ENCODE measurements around the gene TOP1. TPM values are rescaled to one million over a fixed set of nuclear protein-coding genes. Genes with fewer than 3 reads are reported as not detected.

Gene TOP1
- total and polyA plus RNA-seq, 5 experiments from 2014 or later, result 9.1 to 48.3 (median 14.1) TPM

GRCh38 chr20:41041693-41042092 lies 13.1 kb downstream of the TOP1 start:
- Mint-ChIP-seq H3K27ac (peak overlapping the region in 3 of 10 donors; percentile 20 to 60 (median 52)), H3K27me3 (no peaks in the 10 kb centered on the region), H3K36me3 (peaks cover 0 to 3% (median 2%) of the 10 kb centered on the region in 3 donors), H3K9me3 (no peaks in the 10 kb centered on the region), H3K4me1 (peaks cover 36 to 89% (median 85%) of the 10 kb centered on the region in 4 donors), H3K4me3 (peak overlapping the region in 1 of 10 donors; percentile 18)
- DNase-seq (no peak), ATAC-seq (no peak)
- POLR2A ChIA-PET, result interaction anchor here (0.7 kb wide), 1 partner anchor 16 kb away, joined by 10 read pairs; no protein-coding TSS in a partner anchor

GRCh38 chr20:41044409-41045062 lies 15.9 kb downstream of the TOP1 start:
- Mint-ChIP-seq H3K4me3 (peak overlapping the region in 3 of 10 donors; percentile 8 to 24 (median 9)), H3K27ac (peak overlapping the region in 7 of 10 donors; percentile 16 to 89 (median 46))
- no peak for DNase-seq

DNA sequence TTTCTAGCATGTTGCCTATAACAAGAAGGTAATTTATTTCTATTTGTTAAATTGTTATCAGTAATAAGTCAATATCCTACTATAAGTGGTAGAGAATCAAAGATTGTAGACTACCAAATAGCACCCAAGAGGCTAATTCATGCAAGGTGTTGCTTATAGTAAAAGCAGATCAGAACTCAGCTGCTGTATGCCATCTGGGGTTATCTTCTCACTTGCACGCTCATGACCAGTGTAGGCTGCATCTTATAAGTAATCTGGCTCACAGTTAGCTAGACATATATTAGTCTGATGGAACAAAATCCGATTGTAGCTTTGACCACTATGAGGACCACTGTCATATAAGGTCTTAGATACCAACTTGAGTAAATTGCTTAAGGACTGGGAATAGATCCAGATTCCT lies 17.0 kb downstream of the TOP1 start:
- H3K9me3 Mint-ChIP-seq, result no peaks in the 10 kb centered on the region
- POLR2A ChIA-PET, result interaction anchor here (4.9 kb wide), 1 partner anchor 15 kb away, joined by 22 read pairs; no protein-coding TSS in a partner anchor
- DNase-seq (no peak), ATAC-seq (no peak)
- peak overlapping the region in 3 of 10 donors; percentile 49 to 79 (median 76) for H3K27ac Mint-ChIP-seq
- H3K4me3 Mint-ChIP-seq, result peak overlapping the region in 1 of 10 donors; percentile 70
- peaks cover 37 to 97% (median 92%) of the 10 kb centered on the region in 4 donors for H3K4me1 Mint-ChIP-seq
- H3K27me3 Mint-ChIP-seq, result no peaks in the 10 kb centered on the region
- no peaks in the 10 kb centered on the region for H3K36me3 Mint-ChIP-seq

More at GRCh38 chr20:41044409-41045062, 15.9 kb downstream of the TOP1 start:
- Mint-ChIP-seq H3K4me1 (peaks cover 35 to 97% (median 91%) of the 10 kb centered on the region in 4 donors), H3K9me3 (no peaks in the 10 kb centered on the region), H3K36me3 (no peaks in the 10 kb centered on the region), H3K27me3 (no peaks in the 10 kb centered on the region)
- no peak for ATAC-seq
- POLR2A ChIA-PET, result interaction anchor here (4.9 kb wide), 1 partner anchor 14 kb away, joined by 22 read pairs; no protein-coding TSS in a partner anchor

DNA sequence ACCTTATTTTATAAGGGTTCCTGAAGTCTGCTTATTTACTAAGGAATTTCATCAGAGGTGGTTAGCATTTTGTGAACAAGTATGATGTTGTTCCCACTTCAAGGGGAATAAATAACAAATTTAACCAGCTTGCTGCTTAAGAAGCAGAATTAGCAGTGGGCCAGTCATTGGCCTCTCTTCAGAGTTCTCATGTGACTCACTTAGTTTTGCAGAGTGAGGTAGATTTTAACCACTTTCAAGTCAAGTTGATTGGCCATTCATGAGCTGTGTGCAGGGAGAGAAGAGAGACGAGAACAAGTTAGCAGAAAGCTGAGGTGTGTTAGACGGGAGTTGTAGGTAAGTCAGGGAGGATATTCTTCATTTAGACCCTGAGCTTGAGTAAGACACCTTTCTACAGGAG lies 18.1 kb downstream of the TOP1 start:
- no peaks in the 10 kb centered on the region for H3K9me3 Mint-ChIP-seq
- peaks cover 42 to 99% (median 93%) of the 10 kb centered on the region in 4 donors for H3K4me1 Mint-ChIP-seq
- ATAC-seq (peak in 1 of 2 donors; percentile 29), DNase-seq (no peak)
- H3K4me3 Mint-ChIP-seq, result peak overlapping the region in 9 of 10 donors; percentile 19 to 71 (median 59)
- POLR2A ChIA-PET, result interaction anchor here (0.6 to 4.9 kb wide), 2 partner anchors 11 to 16 kb away, joined by 3 to 22 read pairs; no protein-coding TSS in a partner anchor
- H3K36me3 Mint-ChIP-seq, result no peaks in the 10 kb centered on the region
- no peaks in the 10 kb centered on the region for H3K27me3 Mint-ChIP-seq
- peak overlapping the region in 9 of 10 donors; percentile 1 to 79 (median 53) for H3K27ac Mint-ChIP-seq

- DNase-seq (no peak), ATAC-seq (peak in 1 of 2 donors; percentile 3)
- H3K27ac Mint-ChIP-seq, result peak overlapping the region in 9 of 10 donors; percentile 76 to 90 (median 84)
- peaks cover 45 to 99% (median 93%) of the 10 kb centered on the region in 4 donors for H3K4me1 Mint-ChIP-seq
- POLR2A ChIA-PET, result interaction anchor here (0.7 to 4.9 kb wide), 6 partner anchors 7 to 19 kb away, joined by 3 to 22 read pairs (median 3); partner anchors contain the start of gene TOP1
- peak overlapping the region; percentile 67 to 86 (median 78) for H3K4me3 Mint-ChIP-seq
- no peaks in the 10 kb centered on the region for H3K36me3 Mint-ChIP-seq
- H3K27me3 Mint-ChIP-seq, result no peaks in the 10 kb centered on the region
- no peaks in the 10 kb centered on the region for H3K9me3 Mint-ChIP-seq
Measured at GRCh38 chr20:41047279-41047974, 18.8 kb downstream of the TOP1 start.

DNA sequence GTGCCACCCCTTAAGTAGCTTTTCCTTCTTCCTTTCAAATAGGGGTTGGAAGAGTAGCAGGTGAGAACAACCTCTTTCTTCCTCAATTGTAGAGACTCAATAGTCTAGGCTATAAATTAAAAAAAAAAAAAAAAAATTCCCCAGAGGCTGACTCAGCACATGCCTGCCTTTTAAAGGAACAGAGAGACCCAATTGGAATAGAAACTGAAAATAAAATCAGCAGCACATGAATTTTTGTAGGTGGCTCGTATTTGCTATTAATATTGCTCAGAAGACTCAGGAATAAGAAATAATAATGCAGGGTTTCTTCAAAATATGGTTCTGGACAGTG lies 19.3 kb downstream of the TOP1 start:
- ATAC-seq (peak; percentile 42 to 48), DNase-seq (peak in 2 of 10 donors; percentile 26 to 30)
- peaks cover 47 to 99% (median 92%) of the 10 kb centered on the region in 4 donors for H3K4me1 Mint-ChIP-seq
- peak overlapping the region; percentile 67 to 86 (median 78) for H3K4me3 Mint-ChIP-seq
- H3K9me3 Mint-ChIP-seq, result no peaks in the 10 kb centered on the region
- peak overlapping the region; percentile 3 to 90 (median 84) for H3K27ac Mint-ChIP-seq
- POLR2A ChIA-PET, result interaction anchor here (0.7 to 4.9 kb wide), 6 partner anchors 8 to 19 kb away, joined by 3 to 22 read pairs (median 3); partner anchors contain the start of gene TOP1
- no peaks in the 10 kb centered on the region for H3K36me3 Mint-ChIP-seq
- H3K27me3 Mint-ChIP-seq, result no peaks in the 10 kb centered on the region

DNA sequence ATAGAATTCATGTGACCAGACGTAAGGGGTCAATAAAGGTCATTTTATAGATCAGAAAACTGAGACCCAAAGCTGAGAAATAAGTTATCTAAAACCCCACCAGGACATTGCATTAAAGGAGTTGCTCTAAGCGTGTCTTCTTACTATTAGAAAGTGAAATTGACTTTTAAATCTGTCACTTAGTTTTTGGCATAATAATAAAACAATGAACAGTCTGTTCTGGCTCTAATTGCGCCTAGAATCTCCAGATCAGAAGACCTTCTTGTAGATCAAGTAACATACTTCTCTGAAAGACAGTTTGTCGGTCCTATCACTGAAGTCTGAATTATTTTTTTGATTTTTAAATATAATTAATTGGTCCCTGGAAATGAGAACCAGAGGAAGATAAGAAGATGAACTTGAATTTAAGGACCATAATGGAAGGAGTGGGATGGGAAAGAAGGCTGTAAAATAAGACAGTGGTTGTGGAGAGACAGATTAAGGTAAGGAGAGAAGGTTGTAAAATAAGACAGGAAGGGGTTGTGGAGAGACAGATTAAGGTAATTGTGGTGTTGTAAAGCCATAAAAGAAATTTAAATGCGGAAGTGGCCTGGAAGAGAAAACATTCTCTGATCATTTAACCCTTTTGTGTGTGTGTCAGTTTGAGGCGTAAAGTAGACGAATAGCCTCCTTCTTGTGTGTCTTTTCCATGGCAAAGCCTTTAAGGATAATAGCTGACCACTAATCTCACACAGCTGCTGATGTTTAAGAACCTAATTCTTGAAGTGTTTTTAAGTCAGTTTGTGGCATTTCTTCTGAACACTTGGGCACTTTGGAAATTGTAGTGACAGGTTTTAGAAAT lies 20.1 kb downstream of the TOP1 start:
- no peaks in the 10 kb centered on the region for H3K9me3 Mint-ChIP-seq
- peak in 4 of 10 donors; percentile 22 to 78 (median 68) for DNase-seq
- no peaks in the 10 kb centered on the region for H3K36me3 Mint-ChIP-seq
- H3K4me3 Mint-ChIP-seq, result peak overlapping the region; percentile 67 to 86 (median 78)
- POLR2A ChIA-PET, result interaction anchor here (0.7 to 4.9 kb wide), 5 partner anchors 9 to 21 kb away, joined by 3 to 22 read pairs (median 3); partner anchors contain the start of gene TOP1
- H3K27ac Mint-ChIP-seq, result peak overlapping the region; percentile 3 to 94 (median 84)
- H3K27me3 Mint-ChIP-seq, result no peaks in the 10 kb centered on the region
- ATAC-seq, result peak; percentile 67 to 83
- peaks cover 50 to 99% (median 92%) of the 10 kb centered on the region in 4 donors for H3K4me1 Mint-ChIP-seq

- Mint-ChIP-seq H3K27ac (peak overlapping the region in 6 of 10 donors; percentile 49 to 90 (median 72)), H3K4me1 (peaks cover 52 to 99% (median 95%) of the 10 kb centered on the region in 4 donors), H3K4me3 (peak overlapping the region; percentile 9 to 86 (median 72)), H3K27me3 (no peaks in the 10 kb centered on the region), H3K9me3 (no peaks in the 10 kb centered on the region), H3K36me3 (peaks cover 0 to 3% (median 0%) of the 10 kb centered on the region in 3 donors)
- ATAC-seq (no peak), DNase-seq (no peak)
- POLR2A ChIA-PET, result interaction anchor here (2.3 kb wide), 1 partner anchor 21 kb away, joined by 6 read pairs; the partner anchor contains the start of gene TOP1
Measured at GRCh38 chr20:41049451-41049850, 20.8 kb downstream of the TOP1 start.

DNA sequence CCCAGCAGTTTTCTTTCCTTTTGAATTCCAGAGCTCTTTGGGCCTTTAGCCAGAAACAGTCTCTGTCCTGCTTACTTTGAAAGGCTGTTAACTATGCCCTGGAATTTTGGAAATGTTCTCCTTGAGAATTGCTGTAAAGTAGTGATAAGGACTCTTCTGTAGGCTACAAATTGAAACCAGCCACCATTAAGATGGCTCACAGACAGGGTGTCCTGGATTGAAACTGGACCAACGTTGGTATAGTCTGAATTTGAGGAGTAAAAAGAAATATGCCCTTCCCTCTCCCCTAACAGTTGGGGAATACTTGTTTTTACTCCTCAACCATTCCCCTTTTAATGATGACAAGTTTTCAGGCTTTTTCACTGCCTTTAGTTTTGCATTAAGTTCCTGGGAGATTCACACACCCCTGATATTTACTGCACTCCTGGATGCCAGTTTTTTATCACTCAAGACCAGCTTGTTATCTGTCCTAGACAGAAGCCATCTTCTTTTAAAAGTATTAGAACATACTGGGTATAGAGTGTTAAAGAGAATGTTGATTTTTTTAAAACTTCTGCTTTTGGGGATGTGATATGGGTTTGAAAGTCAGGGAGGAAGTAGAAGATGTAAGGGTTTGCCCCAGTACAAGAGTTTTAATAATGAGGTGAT lies 21.9 kb downstream of the TOP1 start:
- ATAC-seq, result no peak
- peak overlapping the region in 8 of 10 donors; percentile 45 to 82 (median 74) for H3K4me3 Mint-ChIP-seq
- H3K27ac Mint-ChIP-seq, result peak overlapping the region in 6 of 10 donors; percentile 31 to 68 (median 54)
- peaks cover 54 to 100% (median 97%) of the 10 kb centered on the region in 4 donors for H3K4me1 Mint-ChIP-seq
- H3K27me3 Mint-ChIP-seq, result no peaks in the 10 kb centered on the region
- no peaks in the 10 kb centered on the region for H3K9me3 Mint-ChIP-seq
- DNase-seq, result no peak
- POLR2A ChIA-PET, result interaction anchor here (0.6 to 2.3 kb wide), 2 partner anchors 22 to 27 kb away, joined by 5 to 6 read pairs; partner anchors contain the start of gene TOP1
- H3K36me3 Mint-ChIP-seq, result peaks cover 0 to 3% (median 0%) of the 10 kb centered on the region in 3 donors

DNA sequence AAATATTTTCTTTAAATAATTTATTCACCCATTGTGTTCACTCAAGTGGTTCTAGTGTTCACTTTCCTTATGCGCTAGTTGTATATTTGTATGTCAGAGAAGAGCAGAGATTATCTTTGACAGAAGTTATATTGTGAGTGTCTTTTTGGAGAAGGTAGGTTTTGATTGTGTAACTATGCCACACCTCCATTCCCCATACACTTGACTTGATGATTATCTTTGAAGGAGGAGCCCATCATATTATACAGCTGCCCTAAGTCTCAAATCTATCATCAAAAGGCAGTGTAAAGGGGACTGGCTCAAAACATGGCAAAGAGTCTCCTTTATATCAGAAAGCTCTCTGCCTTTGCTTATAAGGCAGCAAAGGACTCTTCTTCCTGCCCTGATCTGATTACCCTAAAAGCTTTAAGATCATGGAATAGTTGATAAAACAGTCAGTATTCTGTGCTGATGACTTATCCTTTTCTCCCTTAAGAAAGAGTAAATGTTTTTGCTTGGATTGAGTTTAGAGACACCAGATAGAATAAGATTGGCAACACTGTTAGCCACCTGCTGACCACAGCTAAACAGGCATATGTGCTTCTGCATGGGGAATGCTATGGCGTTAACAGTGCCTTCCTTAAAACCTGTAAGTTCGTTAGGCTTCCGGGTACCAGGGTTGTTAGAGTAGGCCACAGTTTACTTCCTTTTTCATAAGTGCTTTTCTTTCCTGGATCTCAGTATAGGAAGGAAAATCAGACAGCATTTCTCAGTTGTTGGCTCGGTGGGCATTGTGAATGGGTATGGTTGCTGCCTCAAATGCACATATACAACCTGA lies 22.6 kb downstream of the TOP1 start:
- peak in 1 of 2 donors; percentile 15 for ATAC-seq

More for the DNA sequence above, 22.6 kb downstream of the TOP1 start:
- H3K27me3 Mint-ChIP-seq, result no peaks in the 10 kb centered on the region
- no peak for DNase-seq
- H3K4me3 Mint-ChIP-seq, result peak overlapping the region; percentile 38 to 79 (median 66)
- peak overlapping the region in 8 of 10 donors; percentile 40 to 80 (median 64) for H3K27ac Mint-ChIP-seq
- H3K9me3 Mint-ChIP-seq, result no peaks in the 10 kb centered on the region
- H3K36me3 Mint-ChIP-seq, result peaks cover 0 to 3% (median 0%) of the 10 kb centered on the region in 3 donors
- peaks cover 57 to 99% (median 97%) of the 10 kb centered on the region in 4 donors for H3K4me1 Mint-ChIP-seq
- POLR2A ChIA-PET, result interaction anchor here (0.6 kb wide), 1 partner anchor 62 kb away, joined by 3 read pairs; no protein-coding TSS in a partner anchor

Data from naive thymus-derived CD8-positive, alpha-beta T cell (primary cell).